GM21423 (cell line): ENCODE data around the gene GRAMD2B.
"Not testable (repeated sequence)": the region's sequence is repeated elsewhere in the genome, so short reads cannot be mapped to it uniquely, and the experiment has no call there.

Experiments used
- ATAC-seq: cut with Tn5 transposase; IDR thresholded peaks from one replicate; pipeline ENCODE4 v1.9.1; 2021; ENCODE audit warnings: mild to moderate bottlenecking, moderate library complexity; ENCODE audit not compliant: unreplicated experiment

The GRAMD2B gene

GRCh38 chr5:126508962-126509279 is 85.7 kb downstream of the GRAMD2B start:
- peak; percentile 80 for ATAC-seq

GRCh38 chr5:126509339-126509738 is 86.1 kb downstream of the GRAMD2B start:
- no peak for ATAC-seq

- no peak for ATAC-seq
These were observed 88.8 kb downstream of the GRAMD2B start for GRCh38 chr5:126511961-126512360.

- no peak for ATAC-seq
These were observed 89.2 kb downstream of the GRAMD2B start for GRCh38 chr5:126512451-126512850.

- ATAC-seq = no peak
These were observed 90.1 kb downstream of the GRAMD2B start for GRCh38 chr5:126513302-126513701.

GRCh38 chr5:126513703-126514102 is 90.5 kb downstream of the GRAMD2B start:
- ATAC-seq = no peak

GRCh38 chr5:126514131-126514557 is 90.9 kb downstream of the GRAMD2B start:
- ATAC-seq = no peak

- ATAC-seq = no peak
These were observed 91.4 kb downstream of the GRAMD2B start for GRCh38 chr5:126514558-126515141.

GRCh38 chr5:126515337-126515736 is 92.1 kb downstream of the GRAMD2B start:
- ATAC-seq = no peak

- no peak for ATAC-seq
These were observed 92.9 kb downstream of the GRAMD2B start for GRCh38 chr5:126516133-126516532.

GRCh38 chr5:126516852-126517251 is 93.6 kb downstream of the GRAMD2B start:
- ATAC-seq = no peak

- not testable (repeated sequence) for ATAC-seq
These were observed 96.0 kb downstream of the GRAMD2B start for GRCh38 chr5:126519223-126519622.

GRCh38 chr5:126519637-126520592 is 96.7 kb downstream of the GRAMD2B start:
- no peak for ATAC-seq

GRCh38 chr5:126520593-126520953 is 97.4 kb downstream of the GRAMD2B start:
- ATAC-seq = no peak

GRCh38 chr5:126521130-126521529 is 97.9 kb downstream of the GRAMD2B start:
- ATAC-seq = no peak

- ATAC-seq = no peak
These were observed 100.8 kb downstream of the GRAMD2B start for GRCh38 chr5:126523818-126524510.

GRCh38 chr5:126525630-126526245 is 102.5 kb downstream of the GRAMD2B start:
- no peak for ATAC-seq

- no peak for ATAC-seq
These were observed 103.3 kb downstream of the GRAMD2B start for GRCh38 chr5:126526493-126526892.

GRCh38 chr5:126527158-126527557 is 103.9 kb downstream of the GRAMD2B start:
- no peak for ATAC-seq

GRCh38 chr5:126527892-126528291 is 104.7 kb downstream of the GRAMD2B start:
- ATAC-seq = no peak

GRCh38 chr5:126531543-126532120 is 108.4 kb downstream of the GRAMD2B start:
- ATAC-seq = no peak
